A673 (cell line): Measurements from ENCODE around the gene GNAS-AS1. TPM values are rescaled to one million over a fixed set of nuclear protein-coding genes. Genes with fewer than 3 reads are reported as not detected.

Experiments
- BruUV-seq: library from RNA; stranded (reverse); fragments of 400-500 nt; replicated peaks from 2 replicates; lab custom pipeline; 2021; lab: Mats Ljungman, UMichigan
- CTCF ChIA-PET: fragments of 300-600 bp; sonication (Branson Sonifier 250); formaldehyde crosslinking; loops from one replicate; lab custom pipeline; 2022; ENCODE audit warnings: antibody characterized with exemption; lab: Charles Lee
- POLR2A ChIA-PET: fragments of 300-600 bp; sonication (Branson Sonifier 250); formaldehyde crosslinking; loops from one replicate; lab custom pipeline; 2022; ENCODE audit warnings: antibody characterized with exemption; ENCODE audit not compliant: low non-redundant PET; lab: Charles Lee
- DNase-seq: peaks from one replicate; pipeline ENCODE4 v3.0.0-alpha.2; 2015; ENCODE audit warnings: low spot score
- H3K27ac ChIP-seq: fragments of 200-600 bp; sonication (generic); 2 replicates; pipeline ENCODE4 v1.5.1; 2016; ENCODE audit warnings: mixed run types, low read depth, mild to moderate bottlenecking, mixed read lengths, antibody characterized with exemption, low read length; ENCODE audit not compliant: poor library complexity, severe bottlenecking
- H3K27me3 ChIP-seq: fragments of 200-600 bp; sonication (generic); replicated peaks from 2 replicates; pipeline ENCODE4 v1.6.1; 2017; ENCODE audit warnings: mixed run types, low read depth, mild to moderate bottlenecking, mixed read lengths, antibody characterized with exemption, low read length; ENCODE audit not compliant: insufficient read depth, poor library complexity
- H3K36me3 ChIP-seq: fragments of 200-600 bp; sonication (generic); 2 replicates; pipeline ENCODE4 v1.6.1; 2016; ENCODE audit warnings: mixed run types, mild to moderate bottlenecking, mixed read lengths, antibody characterized with exemption, low read length; ENCODE audit not compliant: insufficient read depth, poor library complexity, severe bottlenecking
- H3K4me1 ChIP-seq: fragments of 200-600 bp; sonication (generic); 2 replicates; pipeline ENCODE4 v1.6.1; 2017; ENCODE audit warnings: mixed run types, mild to moderate bottlenecking, mixed read lengths, antibody characterized with exemption, low read length; ENCODE audit not compliant: insufficient read depth, poor library complexity, severe bottlenecking
- H3K4me3 ChIP-seq: fragments of 200-600 bp; sonication (generic); 2 replicates; pipeline ENCODE4 v1.5.1; 2016; ENCODE audit warnings: low read depth, mixed run types, mild to moderate bottlenecking, mixed read lengths, low read length; ENCODE audit not compliant: poor library complexity, severe bottlenecking
- H3K9me3 ChIP-seq: fragments of 200-600 bp; sonication (generic); 2 replicates; pipeline ENCODE4 v1.6.1; 2016; ENCODE audit warnings: mixed run types, low read depth, mild to moderate bottlenecking, mixed read lengths, antibody characterized with exemption, low read length; ENCODE audit not compliant: poor library complexity, severe bottlenecking
- CTCF ChIP-seq: fragments of 300-800, 200-600 bp; sonication (generic); conservative IDR thresholded peaks from 2 replicates; pipeline ENCODE4 v1.5.1; 2017; ENCODE audit warnings: low read depth, mild to moderate bottlenecking, antibody characterized with exemption, low read length, moderate library complexity, mixed read lengths
- EZH2 ChIP-seq: fragments of 200-600 bp; sonication (generic); IDR thresholded peaks from 2 replicates; pipeline ENCODE4 v1.6.1; 2017; ENCODE audit warnings: borderline replicate concordance, low read depth, mild to moderate bottlenecking, mixed read lengths, antibody characterized with exemption, low read length; ENCODE audit not compliant: poor library complexity, severe bottlenecking
- intact Hi-C: fragments of 100-400 bp; cut with micrococcal nuclease; formaldehyde crosslinking; loops from one replicate; pipeline ENCODE4 v1.10.0; 2022; ENCODE audit not compliant: unreplicated experiment
- total RNA-seq: library from RNA; stranded (reverse); gene quantifications from 2 replicates; pipeline ENCODE4 v1.2.3, GENCODE V29; 2021

GNAS-AS1 gene
- total RNA-seq, 1 experiment from 2014 or later = 6.7 TPM

GRCh38 chr20:58841539-58842264 lies 9.0 kb downstream of the GNAS-AS1 start:
- H3K36me3 ChIP-seq = no peaks in the 10 kb centered on the region
- no TSS peak for BruUV-seq
- no peaks in the 10 kb centered on the region for H3K9me3 ChIP-seq
- TF ChIP-seq EZH2 (peak; percentile 61), CTCF (no peak)
- CTCF ChIA-PET = no interaction called here
- H3K4me1 ChIP-seq = no peaks in the 10 kb centered on the region
- POLR2A ChIA-PET = no interaction called here
- intact Hi-C loops = no loop called here
- DNase-seq = no peak
- H3K27me3 ChIP-seq = peaks cover 82% of the 10 kb centered on the region
- no peak overlapping the region for H3K4me3 ChIP-seq
- no peak overlapping the region for H3K27ac ChIP-seq

- H3K9me3 ChIP-seq = no peaks in the 10 kb centered on the region
- TF ChIP-seq CTCF = no peak
- TF ChIP-seq EZH2 = no peak
- intact Hi-C loops = no loop called here
- no peak overlapping the region for H3K4me3 ChIP-seq
- peaks cover 82% of the 10 kb centered on the region for H3K27me3 ChIP-seq
- no peaks in the 10 kb centered on the region for H3K4me1 ChIP-seq
- BruUV-seq = no TSS peak
- DNase-seq = no peak
- CTCF ChIA-PET = interaction anchor here (1.0 kb wide), 1 partner anchor 359 kb away, joined by 3 read pairs; no protein-coding TSS in a partner anchor
- H3K27ac ChIP-seq = no peak overlapping the region
- POLR2A ChIA-PET = no interaction called here
- H3K36me3 ChIP-seq = no peaks in the 10 kb centered on the region
Measured at GRCh38 chr20:58840816-58841538, 9.7 kb downstream of the GNAS-AS1 start.

GRCh38 chr20:58839991-58840747 lies 10.5 kb downstream of the GNAS-AS1 start:
- Histone ChIP-seq H3K36me3 (no peaks in the 10 kb centered on the region), H3K27me3 (peaks cover 74% of the 10 kb centered on the region), H3K9me3 (no peaks in the 10 kb centered on the region), H3K4me1 (no peaks in the 10 kb centered on the region), H3K27ac (no peak overlapping the region), H3K4me3 (no peak overlapping the region)
- ChIA-PET CTCF (interaction anchor here (1.0 kb wide), 3 partner anchors 21 to 359 kb away, joined by 3 read pairs; partner anchors contain the start of gene STX16), POLR2A (interaction anchor here (0.6 kb wide), 1 partner anchor 15 kb away, joined by 4 read pairs; no protein-coding TSS in a partner anchor)
- no TSS peak for BruUV-seq
- intact Hi-C loops = no loop called here
- TF ChIP-seq CTCF (no peak), EZH2 (peak; percentile 54)
- DNase-seq = no peak
